GM12865 (cell line): ENCODE data around the gene ELK3.

ENCODE experiments used
- DNase-seq: peaks from one replicate; pipeline ENCODE4 v3.0.0; 2010; ENCODE audit warnings: low read depth
- H3K4me3 ChIP-seq: 2 replicates; pipeline ENCODE4 v1.5.1; 2011; ENCODE audit warnings: mild to moderate bottlenecking, low read depth, low read length, control low read depth
- TF ChIP-seq, protein P1 (sequence below): IDR thresholded peaks from 2 replicates; pipeline ENCODE4 v1.5.1; 2011; ENCODE audit warnings: low read length, control low read depth, low read depth, inconsistent platforms; ENCODE audit not compliant: insufficient read depth; ENCODE audit errors: missing control alignments

ELK3 gene

DNA sequence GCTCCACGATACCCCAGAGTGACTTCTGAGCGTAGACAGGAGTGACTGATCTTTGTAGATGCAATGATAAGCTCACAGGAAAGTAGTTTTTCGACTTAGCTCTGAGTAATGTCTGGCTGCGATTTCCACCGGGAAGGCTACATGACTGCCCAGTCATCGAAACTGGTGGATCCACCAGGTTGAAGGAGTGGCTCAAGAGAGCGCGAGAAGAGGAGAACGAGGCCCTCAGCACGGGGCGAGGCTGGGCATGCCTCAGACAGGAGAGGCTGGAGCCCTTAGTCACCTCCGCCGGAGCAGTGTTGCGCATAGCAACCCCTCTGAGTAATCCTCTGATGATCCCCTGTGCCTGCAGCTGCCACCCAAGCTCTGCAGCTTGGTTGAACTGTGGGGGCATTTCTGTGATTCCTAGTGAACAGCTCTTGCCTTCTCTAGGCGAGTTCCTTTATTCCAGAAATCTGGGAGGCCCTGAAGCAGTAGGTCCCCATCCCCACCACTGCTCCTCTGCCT is 25.6 kb downstream of the ELK3 start:
- no peak for DNase-seq
- no peak overlapping the region for H3K4me3 ChIP-seq
- TF ChIP-seq, protein P1, sequence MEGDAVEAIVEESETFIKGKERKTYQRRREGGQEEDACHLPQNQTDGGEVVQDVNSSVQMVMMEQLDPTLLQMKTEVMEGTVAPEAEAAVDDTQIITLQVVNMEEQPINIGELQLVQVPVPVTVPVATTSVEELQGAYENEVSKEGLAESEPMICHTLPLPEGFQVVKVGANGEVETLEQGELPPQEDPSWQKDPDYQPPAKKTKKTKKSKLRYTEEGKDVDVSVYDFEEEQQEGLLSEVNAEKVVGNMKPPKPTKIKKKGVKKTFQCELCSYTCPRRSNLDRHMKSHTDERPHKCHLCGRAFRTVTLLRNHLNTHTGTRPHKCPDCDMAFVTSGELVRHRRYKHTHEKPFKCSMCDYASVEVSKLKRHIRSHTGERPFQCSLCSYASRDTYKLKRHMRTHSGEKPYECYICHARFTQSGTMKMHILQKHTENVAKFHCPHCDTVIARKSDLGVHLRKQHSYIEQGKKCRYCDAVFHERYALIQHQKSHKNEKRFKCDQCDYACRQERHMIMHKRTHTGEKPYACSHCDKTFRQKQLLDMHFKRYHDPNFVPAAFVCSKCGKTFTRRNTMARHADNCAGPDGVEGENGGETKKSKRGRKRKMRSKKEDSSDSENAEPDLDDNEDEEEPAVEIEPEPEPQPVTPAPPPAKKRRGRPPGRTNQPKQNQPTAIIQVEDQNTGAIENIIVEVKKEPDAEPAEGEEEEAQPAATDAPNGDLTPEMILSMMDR, result no peak

DNA sequence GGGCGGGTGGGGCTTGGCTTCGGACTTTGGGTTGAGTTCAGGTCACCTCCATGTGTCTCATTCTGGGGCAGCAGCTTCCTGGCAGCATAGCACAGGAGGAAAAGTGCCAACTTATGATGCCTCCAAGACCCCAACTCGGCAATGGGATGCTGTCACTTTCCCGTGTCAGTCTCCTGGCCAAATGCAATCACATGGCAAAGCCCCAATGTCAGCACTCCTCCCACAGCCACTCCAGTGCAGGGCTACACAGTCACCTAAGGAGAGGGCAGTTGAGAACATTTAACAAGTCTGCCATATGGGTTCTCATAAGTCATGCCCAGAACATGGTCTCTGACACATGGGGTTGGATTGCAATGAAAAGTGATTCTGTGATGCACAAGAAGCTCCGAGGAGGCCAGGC is 26.7 kb downstream of the ELK3 start:
- DNase-seq, result no peak
- no peak overlapping the region for H3K4me3 ChIP-seq
- TF ChIP-seq, protein P1, result no peak

DNA sequence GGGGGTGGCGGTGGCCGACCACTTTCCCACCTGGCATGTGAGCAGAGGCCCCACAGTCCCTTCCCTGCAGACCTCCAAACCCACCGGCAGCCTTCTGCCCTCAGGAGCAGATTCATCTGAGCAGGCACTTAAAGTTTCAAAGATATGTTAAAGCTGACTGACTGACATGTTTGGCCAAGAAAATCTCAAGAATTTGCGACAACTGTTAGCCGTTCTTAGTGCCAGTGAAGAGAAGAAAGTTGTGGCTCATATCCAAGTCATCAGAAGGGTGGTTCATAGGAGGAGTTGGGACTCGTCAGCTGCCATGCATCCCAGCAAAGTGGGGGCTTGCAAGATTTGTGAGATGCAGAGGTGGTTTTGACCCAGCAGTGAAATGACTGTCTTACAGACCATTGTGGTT is 27.2 kb downstream of the ELK3 start:
- TF ChIP-seq, protein P1, result no peak
- DNase-seq, result no peak
- no peak overlapping the region for H3K4me3 ChIP-seq

DNA sequence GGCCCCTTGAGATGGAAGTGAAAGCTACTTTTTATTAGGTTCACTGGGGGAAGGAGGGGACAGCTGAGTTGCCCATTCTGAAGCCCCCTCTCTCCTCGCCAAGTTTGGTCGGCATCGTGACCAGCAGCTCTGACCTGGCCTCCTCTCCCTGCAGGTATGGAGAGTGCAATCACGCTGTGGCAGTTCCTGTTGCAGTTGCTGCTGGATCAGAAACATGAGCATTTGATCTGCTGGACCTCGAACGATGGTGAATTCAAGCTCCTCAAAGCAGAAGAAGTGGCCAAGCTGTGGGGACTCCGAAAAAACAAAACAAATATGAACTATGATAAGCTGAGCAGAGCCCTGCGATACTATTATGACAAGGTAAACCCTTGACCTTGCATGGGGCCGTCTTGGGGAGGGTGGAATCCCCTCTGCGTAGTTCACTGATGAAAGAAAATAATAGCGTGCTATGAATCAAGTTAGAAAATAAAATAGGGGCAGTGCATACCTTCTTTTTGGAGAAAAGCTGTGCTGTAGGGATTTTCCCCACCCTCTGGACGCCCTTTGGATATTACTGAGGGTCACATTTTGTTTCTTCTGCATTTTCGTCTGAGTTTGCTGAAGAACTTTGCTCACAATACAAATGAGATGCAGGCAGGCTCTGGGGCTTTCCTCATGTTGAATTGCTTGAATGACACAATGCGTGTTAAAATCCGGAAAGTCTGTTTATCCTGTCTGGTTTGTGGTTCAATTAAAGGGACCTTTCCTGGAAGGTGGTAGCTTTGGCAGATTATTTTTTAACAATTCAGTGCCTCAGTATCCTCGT is 29.4 kb downstream of the ELK3 start:
- no peak overlapping the region for H3K4me3 ChIP-seq
- TF ChIP-seq, protein P1, result no peak
- DNase-seq, result peak; percentile 41

DNA sequence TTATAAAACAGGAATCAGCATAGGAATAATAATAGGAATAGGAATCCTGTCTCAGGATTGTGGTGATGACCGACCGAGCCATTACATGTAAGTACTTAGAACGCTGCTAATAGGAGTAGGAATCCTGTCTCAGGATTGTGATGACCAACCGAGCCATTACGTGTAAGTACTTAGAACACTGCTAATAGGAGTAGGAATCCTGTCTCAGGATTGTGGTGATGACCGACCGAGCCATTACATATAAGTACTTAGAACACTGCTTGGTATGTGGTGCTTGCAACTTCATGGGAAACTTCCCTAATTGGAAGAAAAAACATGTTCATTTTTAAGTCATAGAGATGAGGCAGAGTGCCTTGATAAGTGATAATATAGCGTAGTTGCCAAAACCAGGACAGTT is 30.0 kb downstream of the ELK3 start:
- no peak for DNase-seq
- TF ChIP-seq, protein P1, result no peak
- no peak overlapping the region for H3K4me3 ChIP-seq

DNA sequence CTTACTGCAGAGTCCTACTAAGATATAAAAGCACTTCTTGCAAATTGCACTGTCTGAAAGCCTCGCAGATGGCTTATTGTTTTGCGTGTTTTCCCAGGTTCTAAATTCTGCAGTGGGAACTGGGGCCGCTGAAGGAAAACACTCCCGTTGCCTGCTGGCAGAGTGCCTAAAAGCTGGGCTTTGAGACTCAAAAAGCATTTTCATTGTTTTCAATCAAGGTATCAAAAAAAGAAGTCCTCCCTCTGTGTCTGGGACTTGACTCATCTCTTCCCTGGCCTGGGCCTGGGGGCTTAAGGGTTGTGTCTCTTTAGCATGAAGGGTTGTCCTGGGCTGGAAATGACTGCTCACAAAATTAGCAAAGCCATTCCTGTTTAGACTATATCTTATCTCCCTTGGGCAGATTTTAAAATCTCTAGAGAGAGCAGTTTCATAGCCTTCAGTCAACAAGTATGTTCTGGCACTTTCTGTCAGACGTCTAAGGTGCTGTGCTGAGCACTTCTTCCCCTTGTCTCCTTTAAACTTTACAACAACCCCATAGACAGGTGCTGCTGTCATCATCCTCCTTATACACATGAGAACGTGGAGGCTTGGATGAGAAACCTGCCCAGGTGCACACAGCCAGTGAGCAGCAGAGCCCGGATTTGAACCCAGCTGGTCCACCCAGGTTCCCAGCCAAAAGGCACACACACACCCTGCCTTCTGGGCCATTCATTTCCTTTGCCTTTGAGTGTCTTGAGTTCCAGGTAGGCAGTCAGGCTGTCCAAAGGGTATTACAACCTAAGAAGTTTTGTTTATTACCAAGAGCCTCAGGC is 31.1 kb downstream of the ELK3 start:
- no peak for DNase-seq
- TF ChIP-seq, protein P1, result no peak
- H3K4me3 ChIP-seq, result no peak overlapping the region
